Measurements from ENCODE around the gene BCHE.

Gene BCHE

DNA sequence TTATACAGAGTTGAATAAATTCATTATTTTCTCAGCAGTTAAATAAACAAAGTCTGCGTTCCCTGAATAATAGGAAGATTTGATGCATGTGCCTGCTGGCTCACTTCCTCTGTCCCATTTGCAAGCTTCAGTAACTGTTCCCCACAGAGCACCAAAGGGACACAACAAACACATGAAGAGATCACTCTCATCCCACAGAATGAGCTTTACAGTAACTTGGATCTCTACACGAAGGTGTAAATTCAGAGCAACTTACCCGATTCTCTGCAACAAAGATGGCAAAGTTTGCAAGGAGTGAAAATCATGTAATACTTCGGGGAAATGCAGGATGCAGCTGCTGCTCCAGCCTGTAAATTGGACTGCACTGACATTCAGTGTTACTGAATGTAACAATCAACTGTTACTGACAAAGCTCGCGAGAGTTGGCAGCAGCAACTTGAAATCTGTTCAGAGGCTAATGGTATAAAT is at the start of gene BCHE:
BCHE (minus strand) TSS at position 366 of the 468 bp plus-strand sequence. CDS start 6,390 bp downstream, outside the sequence.
- Histone ChIP-seq H3K36me3 (ENCODE audit: low read length) (no peaks in the 10 kb centered on the region), H4K20me1 (ENCODE audit: low read depth, low read length) (no peaks in the 10 kb centered on the region), H3K4me3 (ENCODE audit: insufficient read depth, low read length, poor library complexity, severe bottlenecking) (peak within 1 kb of the TSS; percentile 49), H3K27ac (ENCODE audit: low read depth, low read length) (no peak within 1 kb of the TSS), H2AFZ (ENCODE audit: low read depth, low read length, severe bottlenecking) (peak within 1 kb of the TSS; percentile 62), H3K9me2 (replicated peaks; ENCODE audit: insufficient read depth, low read length) (no peaks in the 10 kb centered on the region), H3K9me3 (ENCODE audit: insufficient read depth, low read length) (no peaks in the 10 kb centered on the region), H3F3A (ENCODE audit: insufficient read depth) (no peaks in the 10 kb centered on the region), H3K27me3 (ENCODE audit: low read length) (no peaks in the 10 kb centered on the region), H3K9ac (ENCODE audit: low read length) (peak within 1 kb of the TSS; percentile 47), H3K79me2 (ENCODE audit: insufficient read depth, low read length) (no peaks in the 10 kb centered on the region), H3K4me2 (ENCODE audit: low read depth, low read length, poor library complexity, severe bottlenecking) (peak within 1 kb of the TSS; percentile 70)
- no peak for TF ChIP-seq EZH2phosphoT487 (conservative IDR thresholded peaks at IDR 0.05; ENCODE audit: low read length)
- TF ChIP-seq, protein P1, sequence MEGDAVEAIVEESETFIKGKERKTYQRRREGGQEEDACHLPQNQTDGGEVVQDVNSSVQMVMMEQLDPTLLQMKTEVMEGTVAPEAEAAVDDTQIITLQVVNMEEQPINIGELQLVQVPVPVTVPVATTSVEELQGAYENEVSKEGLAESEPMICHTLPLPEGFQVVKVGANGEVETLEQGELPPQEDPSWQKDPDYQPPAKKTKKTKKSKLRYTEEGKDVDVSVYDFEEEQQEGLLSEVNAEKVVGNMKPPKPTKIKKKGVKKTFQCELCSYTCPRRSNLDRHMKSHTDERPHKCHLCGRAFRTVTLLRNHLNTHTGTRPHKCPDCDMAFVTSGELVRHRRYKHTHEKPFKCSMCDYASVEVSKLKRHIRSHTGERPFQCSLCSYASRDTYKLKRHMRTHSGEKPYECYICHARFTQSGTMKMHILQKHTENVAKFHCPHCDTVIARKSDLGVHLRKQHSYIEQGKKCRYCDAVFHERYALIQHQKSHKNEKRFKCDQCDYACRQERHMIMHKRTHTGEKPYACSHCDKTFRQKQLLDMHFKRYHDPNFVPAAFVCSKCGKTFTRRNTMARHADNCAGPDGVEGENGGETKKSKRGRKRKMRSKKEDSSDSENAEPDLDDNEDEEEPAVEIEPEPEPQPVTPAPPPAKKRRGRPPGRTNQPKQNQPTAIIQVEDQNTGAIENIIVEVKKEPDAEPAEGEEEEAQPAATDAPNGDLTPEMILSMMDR (IDR thresholded peaks at IDR 0.05; ENCODE audit: insufficient read depth, low read length, poor library complexity, severe bottlenecking): no peak

GRCh38 chr3:165885558-165886270 is 48.5 kb upstream of the BCHE start:
- Histone ChIP-seq H3K9ac (ENCODE audit: low read length) (no peak overlapping the region), H3F3A (ENCODE audit: insufficient read depth) (no peaks in the 10 kb centered on the region), H3K27me3 (ENCODE audit: low read length) (no peaks in the 10 kb centered on the region), H3K27ac (ENCODE audit: low read depth, low read length) (no peak overlapping the region), H3K36me3 (ENCODE audit: low read length) (no peaks in the 10 kb centered on the region), H3K4me3 (ENCODE audit: insufficient read depth, low read length, poor library complexity, severe bottlenecking) (no peak overlapping the region), H3K9me2 (replicated peaks; ENCODE audit: insufficient read depth, low read length) (no peaks in the 10 kb centered on the region), H2AFZ (ENCODE audit: low read depth, low read length, severe bottlenecking) (peak overlapping the region; percentile 48), H3K79me2 (ENCODE audit: insufficient read depth, low read length) (no peaks in the 10 kb centered on the region), H3K4me2 (ENCODE audit: low read depth, low read length, poor library complexity, severe bottlenecking) (no peak overlapping the region), H4K20me1 (ENCODE audit: low read depth, low read length) (no peaks in the 10 kb centered on the region), H3K9me3 (ENCODE audit: insufficient read depth, low read length) (no peaks in the 10 kb centered on the region)
- TF ChIP-seq, protein P1 (IDR thresholded peaks at IDR 0.05; ENCODE audit: insufficient read depth, low read length, poor library complexity, severe bottlenecking): no peak
- TF ChIP-seq EZH2phosphoT487 (conservative IDR thresholded peaks at IDR 0.05; ENCODE audit: low read length): no peak

- no peaks in the 10 kb centered on the region for H3K9me3 ChIP-seq (ENCODE audit: insufficient read depth, low read length)
- no peaks in the 10 kb centered on the region for H3K79me2 ChIP-seq (ENCODE audit: insufficient read depth, low read length)
- no peak overlapping the region for H3K4me3 ChIP-seq (ENCODE audit: insufficient read depth, low read length, poor library complexity, severe bottlenecking)
- H3F3A ChIP-seq (ENCODE audit: insufficient read depth): no peaks in the 10 kb centered on the region
- TF ChIP-seq EZH2phosphoT487 (conservative IDR thresholded peaks at IDR 0.05; ENCODE audit: low read length): no peak
- TF ChIP-seq, protein P1 (IDR thresholded peaks at IDR 0.05; ENCODE audit: insufficient read depth, low read length, poor library complexity, severe bottlenecking): no peak
- no peak overlapping the region for H3K27ac ChIP-seq (ENCODE audit: low read depth, low read length)
- H4K20me1 ChIP-seq (ENCODE audit: low read depth, low read length): no peaks in the 10 kb centered on the region
- no peaks in the 10 kb centered on the region for H3K27me3 ChIP-seq (ENCODE audit: low read length)
- H3K9me2 ChIP-seq (replicated peaks; ENCODE audit: insufficient read depth, low read length): no peaks in the 10 kb centered on the region
- no peak overlapping the region for H3K4me2 ChIP-seq (ENCODE audit: low read depth, low read length, poor library complexity, severe bottlenecking)
- no peaks in the 10 kb centered on the region for H3K36me3 ChIP-seq (ENCODE audit: low read length)
- no peak overlapping the region for H3K9ac ChIP-seq (ENCODE audit: low read length)
- H2AFZ ChIP-seq (ENCODE audit: low read depth, low read length, severe bottlenecking): no peak overlapping the region
These were observed 47.3 kb upstream of the BCHE start for GRCh38 chr3:165884518-165884917.

Data from SU-DHL-6 (cell line).